ENCODE measurements around the gene RNASE7. TPM values are rescaled to one million over a fixed set of nuclear protein-coding genes. Genes with fewer than 3 reads are reported as not detected.

The RNASE7 gene
- total RNA-seq, 1 experiment from 2014 or later = not detected

- no peak for TF ChIP-seq ZBTB33 (IDR thresholded peaks at IDR 0.05; ENCODE audit: extremely low read depth, insufficient replicate concordance, low read length)
- no peak for TF ChIP-seq SIN3A (IDR thresholded peaks at IDR 0.05; ENCODE audit: low read depth)
- no peak for TF ChIP-seq EGR1 (IDR thresholded peaks at IDR 0.05; ENCODE audit: low read depth)
- TF ChIP-seq FOSL1 (IDR thresholded peaks at IDR 0.05; ENCODE audit: low read depth) = no peak
- TF ChIP-seq EZH2 (IDR thresholded peaks at IDR 0.05) = no peak
- no peak for TF ChIP-seq CBX3 (IDR thresholded peaks at IDR 0.05; ENCODE audit: low read depth)
- no peak for TF ChIP-seq CEBPB (IDR thresholded peaks at IDR 0.05; ENCODE audit: low read depth)
- no peak for TF ChIP-seq ZNF274 (IDR thresholded peaks at IDR 0.05; ENCODE audit: low read depth, low read length)
- no peak for TF ChIP-seq JUND (IDR thresholded peaks at IDR 0.05)
- TF ChIP-seq YY1 (IDR thresholded peaks at IDR 0.05; ENCODE audit: extremely low read depth, insufficient replicate concordance, low read depth, low read length) = no peak
- no peak for TF ChIP-seq MAX (IDR thresholded peaks at IDR 0.05)
- no peak for TF ChIP-seq ATF3 (IDR thresholded peaks at IDR 0.05)
These were observed 17.9 kb downstream of the RNASE7 start (continued) for GRCh38 chr14:21059842-21060613.
